AG04449 (cell line): ENCODE data around the gene HNRNPC.

Experiments
- CTCF ChIA-PET: fragments of 350-600 bp; formaldehyde crosslinking; extraction: SDS; loops from one replicate; lab custom pipeline; 2021; ENCODE audit warnings: antibody characterized with exemption; lab: Yijun Ruan, JAX
- POLR2A ChIA-PET: fragments of 400-600, 350-600 bp; formaldehyde crosslinking; extraction: SDS; loops from one replicate; lab custom pipeline; 2020; ENCODE audit warnings: antibody characterized with exemption, inconsistent platforms; lab: Yijun Ruan, JAX
- DNase-seq: peaks from one replicate; pipeline ENCODE4 v3.0.0-alpha.2; 2010; ENCODE audit warnings: low read depth, low spot score
- H3K4me3 ChIP-seq: 2 replicates; pipeline ENCODE4 v1.5.1; 2011; ENCODE audit warnings: low read depth, mild to moderate bottlenecking, control low read depth, low read length
- CTCF ChIP-seq: IDR thresholded peaks from one replicate; pipeline ENCODE4 v1.5.1; 2011; ENCODE audit warnings: mild to moderate bottlenecking, moderate library complexity, low read length, control low read depth, inconsistent platforms; ENCODE audit not compliant: insufficient read depth; ENCODE audit errors: missing control alignments

The HNRNPC gene

DNA sequence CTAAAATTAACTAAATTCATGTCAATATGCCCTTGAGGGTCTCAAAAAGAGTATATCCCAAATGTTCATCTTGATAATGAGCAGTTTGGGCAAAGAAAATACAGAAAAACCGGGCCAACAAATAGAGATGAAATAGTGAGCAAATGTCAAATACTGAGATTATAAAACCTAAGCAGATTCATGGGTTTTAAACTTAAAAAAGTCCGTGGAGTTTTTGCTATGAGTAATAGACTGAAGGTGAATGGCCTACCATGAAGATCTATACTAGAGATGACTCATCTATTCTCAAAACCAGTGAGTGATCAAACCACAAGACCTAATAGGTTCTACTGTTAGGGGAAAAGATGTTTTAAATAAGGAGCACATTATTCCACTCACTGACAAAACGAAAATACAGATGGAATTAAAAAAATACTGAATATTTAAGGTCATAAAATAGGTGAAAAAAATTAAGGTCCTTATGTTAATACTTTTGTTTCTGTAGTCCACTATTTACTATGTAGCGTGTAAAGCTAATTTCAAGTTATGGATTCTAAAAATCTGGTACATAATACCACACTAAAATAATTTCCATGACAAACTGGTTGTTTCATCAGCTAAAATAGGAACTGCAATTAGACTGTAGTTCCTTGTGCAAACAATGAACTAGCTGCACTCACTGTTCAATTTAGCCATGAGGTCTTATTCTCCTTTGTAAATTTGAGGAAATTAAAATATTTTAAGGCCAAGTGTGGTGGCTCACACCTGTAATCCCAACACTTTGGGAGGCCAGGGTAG lies 5.0 kb downstream of the HNRNPC start:
- no peak overlapping the region for H3K4me3 ChIP-seq
- peak; percentile 42 for DNase-seq

DNA sequence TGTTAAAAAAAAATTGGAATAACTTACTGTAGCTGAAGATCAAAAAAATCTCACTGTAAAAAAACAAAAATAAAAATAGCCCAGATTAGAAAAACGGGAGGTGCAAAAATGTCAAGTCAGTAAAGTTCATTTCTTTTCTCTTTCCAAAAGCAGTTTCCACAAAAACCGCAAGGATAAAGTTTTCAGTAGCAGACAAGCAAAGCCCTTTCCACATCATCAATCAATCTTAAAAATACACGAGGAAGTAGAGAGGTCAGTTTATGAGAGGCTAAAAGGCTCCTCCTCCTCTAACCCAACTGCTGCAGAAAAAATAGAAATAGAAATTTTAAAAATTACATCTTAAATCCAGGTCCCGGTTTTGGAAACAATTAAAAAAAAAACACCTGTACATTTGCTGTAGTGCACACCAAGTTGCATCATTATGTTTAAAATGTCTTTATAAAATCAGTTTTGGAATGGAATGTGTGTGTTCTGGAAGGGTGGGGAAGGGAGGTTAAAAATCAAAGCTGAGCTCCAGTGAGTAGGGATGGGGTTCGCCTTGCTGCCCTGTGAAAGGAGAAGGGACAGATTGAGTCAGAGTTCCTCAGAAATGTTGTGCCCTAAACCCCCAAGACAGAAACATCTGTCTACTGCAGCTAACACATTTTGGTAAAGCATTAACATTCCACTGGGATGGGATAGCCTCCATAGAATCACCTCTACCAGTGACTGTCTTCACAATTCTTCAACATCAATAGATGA lies 5.8 kb downstream of the HNRNPC start:
- no peak overlapping the region; the same call in 1 of the 2 replicates for H3K4me3 ChIP-seq
- ChIA-PET POLR2A (no interaction called here), CTCF (no interaction called here)
- TF ChIP-seq CTCF: no peak
- no peak for DNase-seq

More for the DNA sequence above, 5.0 kb downstream of the HNRNPC start:
- POLR2A ChIA-PET: interaction anchor here (0.7 to 2.1 kb wide), 4 partner anchors 8 to 247 kb away, joined by 3 to 8 read pairs (median 6); partner anchors contain the start of gene METTL3
- no peak for TF ChIP-seq CTCF
- CTCF ChIA-PET: interaction anchor here (1.1 to 1.7 kb wide), 4 partner anchors 8 to 293 kb away, joined by 3 to 7 read pairs (median 4); no protein-coding TSS in a partner anchor

- TF ChIP-seq CTCF: no peak
- ChIA-PET CTCF (interaction anchor here (1.1 kb wide), 1 partner anchor 10 kb away, joined by 3 read pairs; no protein-coding TSS in a partner anchor), POLR2A (no interaction called here)
- H3K4me3 ChIP-seq: no peak overlapping the region
- DNase-seq: no peak
Measured at GRCh38 chr14:21262410-21262809, 6.8 kb downstream of the HNRNPC start.

GRCh38 chr14:21261824-21262223 lies 7.4 kb downstream of the HNRNPC start:
- CTCF ChIA-PET: interaction anchor here (1.1 kb wide), 1 partner anchor 9 kb away, joined by 3 read pairs; no protein-coding TSS in a partner anchor
- POLR2A ChIA-PET: no interaction called here
- no peak for DNase-seq

DNA sequence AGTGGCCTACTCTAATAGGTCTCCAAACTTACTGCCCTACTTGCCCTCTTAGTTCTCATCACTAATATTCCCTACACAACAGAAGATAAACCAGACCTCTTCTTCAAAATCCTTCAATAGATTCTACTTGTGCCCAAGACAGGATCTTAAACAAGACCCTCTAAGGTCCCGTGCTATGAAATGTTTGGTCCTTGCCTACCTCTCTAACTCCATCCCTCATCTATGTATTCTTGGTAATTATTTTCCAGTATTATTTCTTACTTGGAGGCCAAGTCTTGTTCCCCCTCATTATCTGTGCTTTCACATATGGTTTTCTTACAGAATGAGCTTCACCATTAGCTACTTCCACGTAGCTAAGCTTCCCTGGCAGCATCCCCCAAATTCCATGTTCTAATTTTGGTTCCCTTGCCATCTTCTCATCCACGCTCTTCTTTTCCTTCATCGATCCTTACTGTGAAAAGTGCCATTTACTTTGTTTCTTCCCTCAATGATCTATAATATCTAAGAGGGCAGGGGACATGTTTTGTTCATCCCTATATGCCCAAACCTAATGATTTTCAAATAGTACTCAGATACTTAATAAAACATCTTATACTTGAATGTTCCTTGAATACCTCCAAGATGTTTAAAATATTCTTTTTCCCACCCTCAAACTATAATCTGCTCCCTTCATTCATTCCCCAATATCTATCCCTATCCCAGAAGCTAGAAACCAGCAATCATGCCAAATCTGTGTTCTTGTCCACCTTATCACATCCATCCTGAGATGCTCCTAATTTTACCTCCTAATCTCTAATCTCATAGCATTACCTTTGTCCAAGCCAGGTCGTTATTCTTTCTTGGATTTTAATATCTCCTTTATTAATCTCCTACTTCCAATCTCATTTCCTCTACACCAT lies 10.1 kb downstream of the HNRNPC start:
- no peak overlapping the region for H3K4me3 ChIP-seq
- no peak for TF ChIP-seq CTCF
- DNase-seq: no peak
- POLR2A ChIA-PET: no interaction called here
- CTCF ChIA-PET: no interaction called here

More at GRCh38 chr14:21261824-21262223, 7.4 kb downstream of the HNRNPC start:
- TF ChIP-seq CTCF: no peak
- no peak overlapping the region for H3K4me3 ChIP-seq
